ENCODE measurements around the gene FOXJ1.

- TF ChIP-seq SMC3 (IDR thresholded peaks at IDR 0.05; ENCODE audit: low read depth, low read length) (no peak), CTCF (IDR thresholded peaks at IDR 0.05) (peak; percentile 13; the same call in 1 of the 2 replicates), EP300 (IDR thresholded peaks at IDR 0.05; ENCODE audit: borderline replicate concordance in 1 of 2, low read depth in 1 of 2, low read length in 1 of 2) (no peak), MXI1 (IDR thresholded peaks at IDR 0.05; ENCODE audit: low read depth, low read length) (0 out of 2 replicates have a peak, but pooled peaks have one; percentile 56), JUND (IDR thresholded peaks at IDR 0.05) (no peak), RXRA (IDR thresholded peaks at IDR 0.05; ENCODE audit: borderline replicate concordance, low read depth) (no peak), RAD21 (IDR thresholded peaks at IDR 0.05; ENCODE audit: low read length) (no peak), FOSL2 (IDR thresholded peaks at IDR 0.05; ENCODE audit: borderline replicate concordance, low read depth) (no peak), NFIC (IDR thresholded peaks at IDR 0.05; ENCODE audit: borderline replicate concordance) (no peak), GABPA (IDR thresholded peaks at IDR 0.05; ENCODE audit: low read depth) (peak; percentile 79), GATA2 (CRISPR knock-in tag; IDR thresholded peaks at IDR 0.05) (no peak)
Observed at GRCh38 chr17:76103274-76104139, 37.5 kb downstream of the FOXJ1 start, which contains the start of gene EXOC7.
